OCI-LY7 (cell line): ENCODE results near the gene CPLX3. TPM values are rescaled to one million over a fixed set of nuclear protein-coding genes. Genes with fewer than 3 reads are reported as not detected.
A peak's percentile ranks its signal among the peaks of the same experiment; 100 is the strongest.

Experiments
- BruUV-seq: library from RNA; stranded (reverse); fragments of 400-500 nt; replicated peaks from 2 replicates; lab custom pipeline; 2021; lab: Mats Ljungman, UMichigan
- CTCF ChIA-PET: fragments of 300-600 bp; sonication (Branson Sonifier 250); formaldehyde crosslinking; loops from one replicate; lab custom pipeline; 2022; ENCODE audit warnings: antibody characterized with exemption; ENCODE audit not compliant: unreplicated experiment; lab: Charles Lee
- POLR2A ChIA-PET: fragments of 300-600 bp; sonication (Branson Sonifier 250); formaldehyde crosslinking; loops from one replicate; lab custom pipeline; 2022; ENCODE audit warnings: antibody characterized with exemption; lab: Charles Lee
- DNase-seq: peaks from one replicate; pipeline ENCODE4 v3.0.0-alpha.2; 2015; ENCODE audit warnings: low spot score
- H2AFZ ChIP-seq: fragments of 200-600 bp; sonication (generic), shearing (Covaris generic); 2 replicates; pipeline ENCODE4 v1.6.1; 2014; ENCODE audit warnings: mild to moderate bottlenecking, antibody characterized with exemption, low read length, moderate library complexity
- H3K27ac ChIP-seq: fragments of 200-600 bp; sonication (generic); 2 replicates; pipeline ENCODE4 v1.5.1; 2014; ENCODE audit warnings: mixed run types, low read depth, mild to moderate bottlenecking, moderate library complexity, low read length, inconsistent platforms; ENCODE audit not compliant: poor library complexity, severe bottlenecking
- H3K36me3 ChIP-seq: fragments of 200-600 bp; sonication (generic); 2 replicates; pipeline ENCODE4 v1.6.1; 2014; ENCODE audit warnings: mild to moderate bottlenecking, antibody characterized with exemption, low read length, moderate library complexity, mixed read lengths; ENCODE audit not compliant: insufficient read depth
- H3K4me1 ChIP-seq: fragments of 200-600 bp; sonication (generic); 2 replicates; pipeline ENCODE4 v1.5.1; 2014; ENCODE audit warnings: mild to moderate bottlenecking, low read length; ENCODE audit not compliant: insufficient read depth, poor library complexity, severe bottlenecking
- H3K4me2 ChIP-seq: fragments of 200-600 bp; sonication (generic); 2 replicates; pipeline ENCODE4 v1.6.1; 2014; ENCODE audit warnings: mild to moderate bottlenecking, low read length
- H3K4me3 ChIP-seq: fragments of 200-600 bp; sonication (generic); 2 replicates; pipeline ENCODE4 v1.5.1; 2014; ENCODE audit warnings: mild to moderate bottlenecking, low read depth, low read length; ENCODE audit not compliant: poor library complexity, severe bottlenecking
- H3K79me2 ChIP-seq: fragments of 200-600 bp; sonication (generic); 2 replicates; pipeline ENCODE4 v1.6.1; 2016; ENCODE audit warnings: low read depth, mild to moderate bottlenecking, low read length, moderate library complexity, mixed read lengths; ENCODE audit not compliant: insufficient read depth
- H3K9me2 ChIP-seq: fragments of 200-600 bp; sonication (generic); 2 replicates; pipeline ENCODE4 v1.6.1; 2016; ENCODE audit warnings: mild to moderate bottlenecking, low read length, mixed read lengths; ENCODE audit not compliant: insufficient read depth
- H3K9me3 ChIP-seq: fragments of 200-600 bp; sonication (generic); 2 replicates; pipeline ENCODE4 v1.6.1; 2014; ENCODE audit warnings: mild to moderate bottlenecking, mixed run types, low read length, mixed read lengths
- H4K20me1 ChIP-seq: fragments of 200-600 bp; sonication (generic); 2 replicates; pipeline ENCODE4 v1.6.1; 2014; ENCODE audit warnings: mild to moderate bottlenecking, antibody characterized with exemption, low read length, moderate library complexity, mixed read lengths; ENCODE audit not compliant: insufficient read depth
- CTCF ChIP-seq: fragments of 200-600 bp; sonication (generic); conservative IDR thresholded peaks from 2 replicates; pipeline ENCODE4 v1.5.1; 2014; ENCODE audit warnings: mild to moderate bottlenecking, antibody characterized with exemption, low read length, moderate library complexity, mixed read lengths
- EZH2phosphoT487 ChIP-seq: fragments of 200-600 bp; sonication (generic); IDR thresholded peaks from 2 replicates; pipeline ENCODE4 v1.6.1; 2018; ENCODE audit warnings: low read depth, borderline replicate concordance, mild to moderate bottlenecking, mixed run types, antibody characterized with exemption, low read length, moderate library complexity, mixed read lengths
- intact Hi-C: fragments of 100-400 bp; cut with micrococcal nuclease; formaldehyde crosslinking; loops from one replicate; pipeline ENCODE4 v1.10.0; 2022; ENCODE audit not compliant: unreplicated experiment
- total RNA-seq, 2 experiments: library from RNA; depleted of rRNA in 1 of 2; stranded (reverse); fragments of >200 nt in 1 of 2; shearing (Covaris generic) in 1 of 2; gene quantifications; 2 replicates each; pipeline ENCODE4 v1.2.3, GENCODE V29; 2014 to 2022

The CPLX3 gene
- total RNA-seq, 2 experiments from 2014 or later, result 0.35 to 1.5 TPM

GRCh38 chr15:74821091-74821789 is 5.2 kb upstream of the CPLX3 start:
- no TSS peak for BruUV-seq
- TF ChIP-seq CTCF (peak; percentile 50; the same call in 1 of the 2 replicates), EZH2phosphoT487 (no peak)
- peak overlapping the region; percentile 79 for H3K27ac ChIP-seq
- no peaks in the 10 kb centered on the region for H3K9me2 ChIP-seq
- H3K36me3 ChIP-seq, result no peaks in the 10 kb centered on the region
- peak overlapping the region; percentile 6; the same call in 1 of the 2 replicates for H2AFZ ChIP-seq
- ChIA-PET CTCF (interaction anchor here (0.6 to 1.9 kb wide), 7 partner anchors 22 to 80 kb away, joined by 3 to 9 read pairs (median 4); no protein-coding TSS in a partner anchor), POLR2A (interaction anchor here (0.5 to 2.6 kb wide), 12 partner anchors 9 to 329 kb away, joined by 3 to 14 read pairs (median 4); partner anchors contain the start of gene FAM219B)
- H3K9me3 ChIP-seq, result no peaks in the 10 kb centered on the region
- H3K79me2 ChIP-seq, result no peaks in the 10 kb centered on the region
- peak overlapping the region; percentile 81 for H3K4me2 ChIP-seq
- H3K4me1 ChIP-seq, result peaks cover 47% of the 10 kb centered on the region
- no peaks in the 10 kb centered on the region for H4K20me1 ChIP-seq
- DNase-seq, result peak; percentile 94
- intact Hi-C loops, result loop anchor here (1.0 kb wide), 2 partner anchors 21 to 39 kb away; partner anchors contain the start of gene CSK
- H3K4me3 ChIP-seq, result peak overlapping the region; percentile 58

DNA sequence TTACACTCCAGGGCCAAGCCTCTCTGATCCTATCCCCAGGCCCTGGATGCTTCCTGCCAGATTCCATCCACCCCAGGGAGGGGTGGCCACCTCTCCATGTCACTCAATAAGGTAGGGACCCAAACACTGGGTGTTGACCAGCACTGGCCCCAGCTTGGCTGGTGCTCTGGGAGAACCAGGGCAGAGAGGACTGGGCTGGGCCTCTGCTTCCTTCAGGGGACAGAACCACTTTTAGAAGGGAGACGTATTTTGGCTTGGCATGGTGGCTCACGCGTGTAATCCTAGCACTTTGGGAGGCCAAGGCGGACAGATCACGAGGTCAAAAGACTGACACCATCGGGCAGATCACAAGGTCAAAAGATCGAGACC is 4.7 kb upstream of the CPLX3 start:
- intact Hi-C loops, result loop anchor here (1.0 kb wide), 2 partner anchors 21 to 39 kb away; partner anchors contain the start of gene CSK
- Histone ChIP-seq H3K9me2 (no peaks in the 10 kb centered on the region), H3K79me2 (no peaks in the 10 kb centered on the region), H3K36me3 (no peaks in the 10 kb centered on the region), H3K4me2 (peak overlapping the region; percentile 81), H3K9me3 (no peaks in the 10 kb centered on the region), H2AFZ (peak overlapping the region; percentile 6; the same call in 1 of the 2 replicates), H3K4me1 (peaks cover 47% of the 10 kb centered on the region), H3K27ac (peak overlapping the region; percentile 79), H3K4me3 (peak overlapping the region; percentile 58), H4K20me1 (no peaks in the 10 kb centered on the region)
- no peak for DNase-seq
- POLR2A ChIA-PET, result interaction anchor here (0.5 to 2.6 kb wide), 12 partner anchors 9 to 330 kb away, joined by 3 to 14 read pairs (median 4); partner anchors contain the start of gene FAM219B
- CTCF ChIA-PET, result interaction anchor here (1.1 to 1.9 kb wide), 4 partner anchors 22 to 51 kb away, joined by 3 to 9 read pairs (median 4); no protein-coding TSS in a partner anchor
- BruUV-seq, result no TSS peak
- no peak for TF ChIP-seq EZH2phosphoT487
- TF ChIP-seq CTCF, result no peak
